GM12892 (cell line): ENCODE results near the gene AASDH.

Experiments
- DNase-seq: peaks from one replicate; pipeline ENCODE4 v3.0.0; 2011; ENCODE audit not compliant: insufficient read length
- FAIRE-seq: peaks from 2 replicates; lab custom pipeline; 2011; peaks lifted over from hg19 to GRCh38; lab: Jason Lieb, UNC
- POLR2A ChIP-seq: IDR thresholded peaks from 2 replicates; pipeline ENCODE4 v1.6.1; 2011; ENCODE audit warnings: low read depth, low read length, control low read depth
- POLR2AphosphoS5 ChIP-seq: IDR thresholded peaks from 2 replicates; pipeline ENCODE4 v1.6.1; 2011; ENCODE audit warnings: low read depth, low read length, control low read depth
- TAF1 ChIP-seq: IDR thresholded peaks from 2 replicates; pipeline ENCODE4 v1.6.1; 2011; ENCODE audit warnings: low read depth, mild to moderate bottlenecking, control low read depth, low read length, borderline replicate concordance

AASDH gene

DNA sequence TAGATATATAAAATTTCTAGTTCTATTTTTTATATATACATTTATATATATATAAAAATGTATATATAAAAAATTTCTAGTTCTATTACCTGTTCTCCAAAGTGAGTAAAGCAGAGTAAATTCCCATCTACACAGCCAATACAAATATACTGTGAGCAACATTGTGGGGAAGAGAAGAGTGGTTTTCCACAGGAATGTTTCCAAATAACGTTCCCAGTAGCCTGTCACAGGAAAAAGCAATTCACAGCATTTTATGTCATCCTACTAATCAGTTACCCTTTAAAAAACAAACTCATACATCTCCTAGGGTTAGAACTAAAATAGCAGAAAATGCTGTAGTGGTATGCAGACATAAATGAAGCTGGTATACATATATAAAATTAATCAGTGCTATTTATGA lies 44.5 kb downstream of the AASDH start:
- no peak for DNase-seq

DNA sequence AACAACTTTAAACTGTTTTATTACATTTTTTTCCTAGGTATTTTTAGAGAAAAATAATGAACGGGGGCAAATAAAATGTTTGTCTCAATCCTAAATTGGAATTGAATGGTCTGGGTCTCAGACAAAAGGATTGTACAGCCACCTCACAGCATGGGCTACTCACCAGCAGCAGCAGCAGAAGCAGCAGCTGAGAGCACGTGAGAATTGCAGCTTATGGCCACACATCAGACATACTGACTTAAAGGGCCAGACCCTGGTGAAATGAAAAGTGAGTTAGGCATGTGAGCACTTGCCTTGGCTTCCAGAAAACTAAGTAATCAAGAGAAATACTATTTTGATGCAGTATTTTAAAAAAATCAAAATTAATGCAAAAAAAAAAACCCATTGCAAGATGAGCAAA lies 56.6 kb downstream of the AASDH start:
- TF ChIP-seq POLR2AphosphoS5 (no peak), TAF1 (no peak), POLR2A (no peak)
- no peak for FAIRE-seq
- DNase-seq = no peak

More for the DNA sequence above, 44.5 kb downstream of the AASDH start:
- no peak for FAIRE-seq
- TF ChIP-seq POLR2A = no peak
- no peak for TF ChIP-seq POLR2AphosphoS5
- no peak for TF ChIP-seq TAF1

DNA sequence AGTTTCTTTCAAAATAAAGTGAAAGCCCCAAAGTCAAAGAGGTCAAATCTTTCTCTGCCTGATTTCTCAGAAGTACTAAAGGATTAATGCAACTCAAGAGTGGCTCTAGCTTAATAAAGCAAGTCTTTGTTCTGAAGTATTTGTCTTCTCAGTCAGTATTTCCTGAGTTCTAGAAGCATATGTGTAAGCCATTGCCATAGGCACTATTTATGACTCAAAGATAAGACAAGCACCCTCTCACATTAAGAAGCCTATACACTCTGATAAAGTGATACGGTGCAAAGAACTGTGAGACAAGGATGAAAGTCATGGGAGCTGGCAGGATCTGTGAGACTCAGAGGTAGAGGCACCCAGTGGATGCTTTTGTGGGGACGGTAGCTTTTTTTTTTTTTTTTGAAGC lies 60.9 kb downstream of the AASDH start:
- FAIRE-seq = no peak
- TF ChIP-seq POLR2A = no peak
- TF ChIP-seq POLR2AphosphoS5 = no peak
- TF ChIP-seq TAF1 = no peak
- DNase-seq = no peak

DNA sequence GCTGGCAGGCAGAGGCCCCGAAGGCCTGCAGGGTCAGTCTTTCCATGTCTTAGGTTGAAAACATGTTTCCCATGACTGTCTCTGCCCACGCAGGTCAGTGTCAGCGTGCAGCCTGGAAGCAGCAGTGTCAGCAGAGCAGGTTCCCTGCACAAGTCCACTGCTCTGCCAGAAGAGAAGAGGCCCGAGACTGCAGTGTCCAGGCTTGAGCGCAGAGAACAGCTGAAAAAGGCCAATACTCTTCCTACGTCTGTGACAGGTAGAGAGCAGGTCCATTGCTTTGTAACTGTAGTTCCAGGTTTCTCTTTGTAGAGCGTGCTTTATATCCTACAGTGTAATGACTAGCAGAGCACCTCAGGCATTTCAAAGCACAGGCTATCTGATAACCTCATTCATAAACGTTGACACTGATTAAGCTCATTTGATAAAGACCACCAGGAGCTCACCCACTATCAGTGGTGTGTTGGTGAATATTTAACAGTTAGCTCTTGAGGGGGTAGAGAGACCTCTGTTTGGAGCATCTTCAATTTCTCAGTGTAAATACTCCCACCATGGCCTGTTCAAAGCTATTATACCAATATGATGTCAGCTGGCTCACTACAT lies 63.2 kb downstream of the AASDH start:
- TF ChIP-seq TAF1 (no peak), POLR2A (no peak), POLR2AphosphoS5 (no peak)
- FAIRE-seq (no peak), DNase-seq (no peak)

DNA sequence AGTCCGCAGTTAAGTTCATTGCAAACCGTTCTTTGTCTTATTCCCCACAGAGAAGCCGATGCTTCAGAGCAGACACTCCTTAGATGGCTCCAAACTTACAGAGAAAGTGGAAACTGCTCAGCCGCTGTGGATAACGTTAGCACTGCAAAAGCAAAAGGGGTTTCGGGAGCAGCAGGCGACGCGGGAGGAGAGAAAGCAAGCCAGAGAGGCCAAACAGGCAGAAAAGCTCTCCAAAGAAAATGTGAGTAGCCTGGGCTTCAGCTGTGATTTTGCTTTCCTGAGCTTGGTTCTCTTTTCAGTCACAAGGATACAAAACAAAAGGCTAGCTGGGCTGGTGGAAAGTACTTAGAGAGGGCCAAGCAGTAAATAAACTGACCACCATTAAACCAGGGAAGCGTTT lies 64.0 kb downstream of the AASDH start:
- DNase-seq = no peak
- FAIRE-seq = no peak
- no peak for TF ChIP-seq POLR2A
- TF ChIP-seq TAF1 = no peak
- no peak for TF ChIP-seq POLR2AphosphoS5

DNA sequence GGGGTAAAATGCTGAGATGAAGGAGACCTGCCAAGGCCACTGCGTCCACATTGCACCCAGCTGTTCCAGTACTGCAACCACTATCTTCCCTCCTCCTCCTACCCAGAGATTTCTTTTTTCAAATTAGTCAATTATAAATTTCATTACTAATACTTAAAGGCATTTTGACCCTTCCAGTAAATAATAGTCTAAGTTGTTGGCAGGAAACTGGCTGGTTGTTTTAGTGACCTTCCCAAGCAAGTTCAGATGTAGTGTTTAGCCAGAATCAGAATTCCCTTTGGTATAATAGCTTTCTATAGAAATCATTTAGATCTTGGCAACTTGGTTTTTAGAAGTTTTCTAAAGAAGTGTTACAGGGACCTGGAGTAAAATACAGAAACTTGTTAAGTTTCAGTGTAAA lies 66.0 kb downstream of the AASDH start:
- TF ChIP-seq POLR2A (no peak), TAF1 (no peak), POLR2AphosphoS5 (no peak)
- no peak for FAIRE-seq
- no peak for DNase-seq

DNA sequence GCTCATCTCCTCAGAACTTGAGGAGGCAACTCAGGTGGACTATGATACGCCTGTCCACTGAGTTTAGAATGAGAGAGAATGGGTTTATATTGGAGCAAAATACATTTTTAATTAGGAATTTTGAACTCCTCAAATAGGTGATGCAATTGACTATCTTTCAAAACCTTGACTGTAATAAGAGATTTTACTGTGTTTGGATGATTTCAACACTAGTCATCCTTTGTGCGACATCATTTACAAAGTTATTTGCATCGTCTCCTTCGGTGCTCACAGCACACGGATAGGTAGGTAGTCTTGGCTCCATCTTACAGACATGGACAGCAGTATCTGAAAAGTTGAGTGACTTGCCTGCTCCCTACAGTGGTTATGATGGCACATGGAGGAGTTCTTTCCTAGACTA lies 67.0 kb downstream of the AASDH start:
- FAIRE-seq = no peak
- no peak for DNase-seq
- TF ChIP-seq POLR2A (no peak), TAF1 (no peak), POLR2AphosphoS5 (no peak)

DNA sequence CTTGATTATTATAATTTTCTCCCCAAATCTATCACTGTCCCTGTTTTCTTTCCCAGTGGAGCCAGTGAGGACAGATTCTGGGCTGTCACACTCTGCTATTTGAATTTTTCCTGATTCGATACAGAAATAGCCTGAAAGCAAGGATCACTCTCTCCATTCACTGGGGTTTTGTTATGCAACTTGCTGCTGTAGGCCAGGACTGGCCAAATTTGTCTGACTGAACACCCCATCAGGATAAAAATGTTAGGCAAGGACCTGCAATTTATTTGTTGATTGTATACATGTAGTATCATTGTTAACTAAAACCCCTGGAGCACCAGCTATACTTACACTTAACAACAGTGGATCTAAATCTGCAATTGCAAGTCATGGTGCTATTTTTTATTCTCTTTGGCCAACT lies 68.7 kb downstream of the AASDH start:
- no peak for FAIRE-seq
- TF ChIP-seq POLR2A (no peak), TAF1 (no peak), POLR2AphosphoS5 (no peak)
- DNase-seq = no peak

DNA sequence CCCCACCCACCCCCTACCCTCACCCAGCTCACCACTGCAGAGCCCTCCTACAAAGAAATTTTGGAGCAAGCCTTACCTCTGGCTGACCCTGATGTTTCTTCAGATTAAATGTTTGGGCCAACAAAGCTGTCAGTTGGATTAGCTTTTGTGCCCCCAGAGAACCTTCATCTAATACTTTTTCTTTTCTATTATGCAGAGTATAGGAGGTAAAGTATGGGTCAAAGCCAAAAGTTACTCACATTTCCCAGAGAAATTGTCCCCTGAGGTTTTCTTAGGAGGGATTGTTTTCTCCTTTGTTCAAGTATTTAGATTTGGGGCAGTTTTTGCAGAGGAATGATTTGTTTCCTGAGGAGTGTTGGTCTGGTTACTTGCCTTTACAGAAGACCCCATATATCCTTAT lies 69.5 kb downstream of the AASDH start:
- DNase-seq (no peak), FAIRE-seq (no peak)
- TF ChIP-seq POLR2AphosphoS5 = no peak
- TF ChIP-seq POLR2A = no peak
- no peak for TF ChIP-seq TAF1

DNA sequence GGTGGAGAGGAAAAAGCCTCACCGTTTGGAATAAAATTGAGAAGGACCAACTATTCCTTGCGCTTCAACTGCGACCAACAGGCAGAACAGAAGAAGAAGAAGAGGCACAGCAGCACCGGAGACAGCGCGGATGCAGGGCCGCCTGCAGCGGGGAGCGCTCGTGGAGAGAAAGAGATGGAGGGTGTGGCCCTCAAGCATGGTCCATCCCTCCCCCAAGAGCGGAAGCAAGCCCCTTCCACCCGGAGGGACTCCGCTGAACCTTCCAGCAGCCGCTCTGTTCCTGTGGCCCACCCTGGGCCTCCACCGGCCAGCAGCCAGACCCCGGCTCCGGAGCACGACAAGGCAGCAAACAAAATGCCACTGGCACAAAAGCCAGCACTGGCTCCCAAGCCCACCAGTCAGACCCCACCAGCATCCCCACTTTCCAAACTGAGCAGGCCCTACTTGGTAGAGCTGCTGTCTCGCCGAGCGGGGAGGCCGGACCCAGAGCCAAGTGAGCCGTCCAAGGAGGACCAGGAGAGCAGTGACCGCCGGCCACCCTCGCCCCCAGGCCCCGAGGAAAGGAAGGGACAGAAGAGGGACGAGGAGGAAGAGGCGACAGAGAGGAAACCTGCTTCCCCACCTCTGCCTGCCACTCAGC lies 71.2 kb downstream of the AASDH start:
- no peak for DNase-seq
- TF ChIP-seq POLR2A (no peak), TAF1 (no peak), POLR2AphosphoS5 (no peak)
- FAIRE-seq = no peak

DNA sequence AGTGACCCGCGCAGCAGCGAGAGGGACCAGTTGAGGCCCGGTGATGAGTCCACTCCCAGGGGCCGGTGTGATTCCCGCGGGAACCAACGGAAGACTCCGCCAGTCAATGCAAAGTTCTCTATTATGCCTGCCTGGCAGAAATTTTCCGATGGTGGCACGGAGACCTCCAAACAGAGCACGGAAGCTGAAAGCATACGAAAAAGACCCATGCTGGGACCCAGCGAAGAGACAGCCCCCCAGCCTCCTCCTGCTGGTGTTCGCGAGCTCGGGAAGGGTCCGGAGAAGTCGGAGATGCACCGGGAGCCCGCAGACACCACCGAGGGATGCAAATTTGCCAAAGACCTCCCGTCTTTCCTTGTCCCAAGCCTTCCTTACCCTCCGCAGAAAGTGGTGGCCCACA lies 71.7 kb downstream of the AASDH start:
- FAIRE-seq (no peak), DNase-seq (no peak)
- no peak for TF ChIP-seq POLR2A
- TF ChIP-seq TAF1 = no peak
- TF ChIP-seq POLR2AphosphoS5 = no peak

DNA sequence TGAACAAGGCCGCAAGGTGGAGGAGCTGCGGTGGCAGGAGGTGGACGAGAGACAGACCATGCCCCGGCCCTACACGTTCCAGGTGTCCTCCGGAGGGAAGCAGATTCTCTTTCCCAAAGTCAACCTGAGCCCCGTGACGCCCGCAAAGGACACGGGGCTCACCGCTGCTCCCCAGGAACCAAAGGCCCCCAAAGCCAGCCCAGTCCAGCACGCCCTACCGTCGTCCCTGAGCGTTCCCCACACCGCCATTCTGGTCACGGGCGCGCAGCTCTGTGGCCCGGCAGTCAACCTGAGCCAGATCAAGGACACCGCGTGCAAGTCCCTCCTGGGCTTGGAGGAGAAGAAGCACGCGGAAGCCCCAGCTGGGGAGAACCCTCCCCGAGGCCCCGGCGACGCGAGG lies 72.2 kb downstream of the AASDH start:
- DNase-seq (no peak), FAIRE-seq (no peak)

More for the DNA sequence above, 72.2 kb downstream of the AASDH start:
- no peak for TF ChIP-seq TAF1
